Measurements from ENCODE around the gene HSD17B12. TPM values are rescaled to one million over a fixed set of nuclear protein-coding genes. Genes with fewer than 3 reads are reported as not detected.

HSD17B12 gene
- total and polyA plus RNA-seq, 2 of the 8 experiments (the other 6 are each of a cell fraction or from before 2014, with no cell fraction given), result 46.0 to 121 TPM

DNA sequence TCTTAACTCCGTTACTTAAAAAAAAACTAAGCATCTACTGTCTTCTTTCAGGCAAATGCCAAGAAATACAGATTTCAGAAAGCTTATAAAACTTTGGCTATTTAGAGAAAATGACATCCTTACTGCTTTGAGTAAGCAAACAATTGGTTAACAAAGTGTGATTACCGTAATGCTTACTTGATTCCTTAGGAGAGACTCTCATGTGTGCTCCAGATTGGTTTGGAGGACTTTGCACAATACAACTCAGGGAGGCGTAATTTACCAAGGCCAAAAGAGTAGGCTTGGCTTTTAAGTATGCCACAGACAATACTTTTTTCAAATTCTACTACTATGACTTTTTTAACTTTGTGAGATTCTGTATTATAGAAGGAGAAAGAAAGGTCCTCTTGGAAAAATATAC is 123.2 kb downstream of the HSD17B12 start (continued):
- TF ChIP-seq, protein P1, sequence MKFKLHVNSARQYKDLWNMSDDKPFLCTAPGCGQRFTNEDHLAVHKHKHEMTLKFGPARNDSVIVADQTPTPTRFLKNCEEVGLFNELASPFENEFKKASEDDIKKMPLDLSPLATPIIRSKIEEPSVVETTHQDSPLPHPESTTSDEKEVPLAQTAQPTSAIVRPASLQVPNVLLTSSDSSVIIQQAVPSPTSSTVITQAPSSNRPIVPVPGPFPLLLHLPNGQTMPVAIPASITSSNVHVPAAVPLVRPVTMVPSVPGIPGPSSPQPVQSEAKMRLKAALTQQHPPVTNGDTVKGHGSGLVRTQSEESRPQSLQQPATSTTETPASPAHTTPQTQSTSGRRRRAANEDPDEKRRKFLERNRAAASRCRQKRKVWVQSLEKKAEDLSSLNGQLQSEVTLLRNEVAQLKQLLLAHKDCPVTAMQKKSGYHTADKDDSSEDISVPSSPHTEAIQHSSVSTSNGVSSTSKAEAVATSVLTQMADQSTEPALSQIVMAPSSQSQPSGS (IDR thresholded peaks at IDR 0.05; ENCODE audit: low read length), result no peak
- TF ChIP-seq JUN (IDR thresholded peaks at IDR 0.05; ENCODE audit: low read depth, low read length), result no peak
- no peak for TF ChIP-seq KDM4A (IDR thresholded peaks at IDR 0.05; ENCODE audit: low read depth, low read length, severe bottlenecking)
- no peak for TF ChIP-seq ASH2L (IDR thresholded peaks at IDR 0.05; ENCODE audit: low read length)
- no peak for TF ChIP-seq EP300 (IDR thresholded peaks at IDR 0.05; ENCODE audit: borderline replicate concordance in 1 of 2, low read depth in 2 of 2, low read length in 2 of 2)

Data from H1 (cell line).